ENCODE data around the gene EXTL2. TPM values are rescaled to one million over a fixed set of nuclear protein-coding genes. Genes with fewer than 3 reads are reported as not detected.
"Not testable (repeated sequence)": the region's sequence is repeated elsewhere in the genome, so short reads cannot be mapped to it uniquely, and the experiment has no call there.

The EXTL2 gene
- polyA plus RNA-seq, 1 donor, result 25.1 TPM

DNA sequence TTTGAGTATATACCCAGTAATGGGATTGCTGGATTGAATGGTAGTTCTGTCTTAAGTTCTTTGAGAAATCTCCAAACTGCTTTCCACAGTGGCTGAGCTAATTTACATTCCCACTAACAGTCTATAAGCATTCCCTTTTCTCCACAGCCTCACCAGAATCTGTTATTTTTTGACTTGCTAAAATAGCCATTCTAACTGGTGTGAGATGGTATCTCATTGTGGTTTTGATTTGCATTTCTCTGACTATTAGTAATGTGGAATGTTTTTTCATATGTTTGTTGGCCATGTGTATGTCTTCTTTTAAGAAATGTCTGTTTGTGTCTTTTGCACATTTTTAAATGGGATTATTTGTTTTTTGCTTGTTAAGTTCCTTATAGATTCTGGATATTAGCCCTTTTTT, 39.5 kb downstream of the EXTL2 start:
- not testable (repeated sequence) for DNase-seq

DNA sequence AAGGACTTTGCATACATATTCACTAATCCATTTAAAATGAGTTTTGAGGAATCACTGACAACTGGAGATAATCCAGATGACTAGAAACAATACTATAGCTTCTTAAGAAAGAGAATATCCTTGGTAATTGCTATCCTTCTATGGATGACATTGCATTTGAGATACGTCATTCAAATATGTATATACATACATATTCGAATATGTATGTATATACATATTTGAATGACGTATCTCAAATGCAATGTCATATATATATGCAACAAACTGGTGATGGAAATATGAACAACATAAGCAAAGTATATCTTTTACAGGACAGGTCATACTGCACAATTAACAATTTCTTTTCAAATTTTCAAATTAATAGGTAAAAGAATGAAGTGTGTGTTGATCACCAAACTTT, 41.7 kb downstream of the EXTL2 start:
- DNase-seq, result no peak

DNA sequence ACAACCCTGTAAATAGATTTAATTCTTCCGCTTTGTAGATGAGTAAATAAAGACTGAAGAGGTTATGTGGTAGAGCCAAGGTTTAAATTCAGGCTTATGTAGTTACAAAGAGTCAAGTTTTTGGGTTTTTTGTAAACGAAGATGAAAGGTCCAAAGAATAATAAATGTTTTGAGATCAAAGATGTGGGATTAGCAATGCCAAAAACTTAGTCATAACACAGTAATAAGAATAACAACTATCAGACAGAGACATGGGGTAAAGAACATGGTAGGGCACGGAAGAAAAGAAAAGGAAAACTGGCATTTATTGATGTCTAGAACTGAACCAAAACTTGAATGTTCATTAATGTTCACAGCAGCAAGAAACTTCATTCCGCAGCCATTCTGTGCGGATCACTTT, 42.9 kb downstream of the EXTL2 start:
- DNase-seq, result no peak

DNA sequence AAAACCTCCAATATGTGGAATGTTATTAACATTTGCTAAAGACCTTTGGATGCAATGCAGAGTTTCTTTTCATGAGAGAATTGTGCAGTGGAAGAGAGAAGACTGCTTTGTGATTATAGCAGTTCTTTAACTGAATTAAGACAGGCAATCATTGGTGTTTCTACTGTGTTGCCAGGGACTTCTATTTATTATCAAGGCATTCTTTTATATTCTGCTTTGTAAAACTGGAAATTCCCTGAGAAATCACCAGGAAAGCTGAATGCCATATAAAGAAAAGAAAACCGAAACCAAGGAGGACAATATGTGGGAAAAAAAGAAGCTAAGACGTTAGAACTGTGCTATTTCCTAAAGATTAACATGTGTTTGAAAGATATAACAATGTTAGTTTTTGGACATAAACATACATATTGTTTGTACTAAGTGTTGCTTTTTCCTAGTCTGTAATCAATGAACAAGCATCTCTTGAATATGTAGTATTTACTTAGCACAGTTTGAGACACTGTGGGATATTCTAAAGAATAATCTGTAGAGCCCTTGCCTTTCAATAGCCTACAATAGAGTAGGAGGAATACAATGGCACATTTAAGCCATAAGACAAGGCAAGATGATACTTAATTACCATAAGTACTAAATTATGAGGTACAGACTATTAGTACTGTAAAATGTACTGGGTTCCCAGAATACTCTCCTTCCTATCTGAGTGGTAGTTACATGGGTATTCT, 47.1 kb downstream of the EXTL2 start:
- no peak for DNase-seq

GRCh38 chr1:100843160-100843559, 51.5 kb downstream of the EXTL2 start:
- DNase-seq, result not testable (repeated sequence)

DNA sequence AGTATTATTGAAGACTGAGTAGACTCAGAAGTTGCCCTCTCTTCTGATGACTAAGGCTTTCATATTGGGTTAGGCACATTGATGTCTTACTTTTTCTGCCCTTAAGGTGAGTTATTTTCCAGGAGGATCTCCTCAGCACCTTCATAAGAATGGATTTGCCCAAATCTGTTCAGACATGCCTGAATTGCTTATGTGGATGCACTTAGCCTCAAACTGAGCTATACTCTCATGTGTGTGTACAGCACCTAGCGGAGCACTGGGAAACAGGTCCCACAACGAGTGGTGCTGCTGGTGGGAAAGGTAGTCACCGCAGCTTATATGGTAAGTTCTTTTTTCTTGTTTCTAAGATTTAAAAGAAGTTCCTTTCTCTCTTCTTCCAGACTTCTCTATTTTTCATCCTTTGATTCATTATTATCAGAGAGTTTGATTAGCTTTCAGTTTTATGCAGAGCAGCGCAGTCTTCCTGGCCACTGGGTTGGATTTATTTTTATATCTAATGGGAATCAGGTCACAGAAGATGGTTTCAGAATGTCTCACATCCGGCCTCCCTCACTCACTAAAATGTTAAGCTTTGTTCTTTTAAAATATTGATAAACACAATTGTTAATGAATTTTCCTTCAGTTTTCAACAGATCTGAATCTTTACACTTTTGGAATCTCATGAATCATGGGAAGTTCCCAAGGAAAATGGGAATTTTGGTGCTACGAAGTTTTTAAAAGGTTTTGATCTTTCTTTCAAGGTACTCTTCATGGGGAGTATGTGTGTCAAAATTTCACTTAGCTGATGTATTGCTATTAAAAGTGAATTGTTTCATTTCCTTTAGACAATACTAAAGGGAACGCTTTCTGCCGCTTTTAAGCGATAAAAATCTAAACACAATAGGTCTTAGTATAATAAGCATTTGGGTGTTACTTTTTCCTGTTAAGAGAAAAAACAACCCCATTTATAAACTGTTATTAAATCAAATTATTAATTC, 58.5 kb downstream of the EXTL2 start:
- DNase-seq, result no peak

- no peak for DNase-seq
Measured at GRCh38 chr1:100834777-100835660, 59.6 kb downstream of the EXTL2 start.

DNA sequence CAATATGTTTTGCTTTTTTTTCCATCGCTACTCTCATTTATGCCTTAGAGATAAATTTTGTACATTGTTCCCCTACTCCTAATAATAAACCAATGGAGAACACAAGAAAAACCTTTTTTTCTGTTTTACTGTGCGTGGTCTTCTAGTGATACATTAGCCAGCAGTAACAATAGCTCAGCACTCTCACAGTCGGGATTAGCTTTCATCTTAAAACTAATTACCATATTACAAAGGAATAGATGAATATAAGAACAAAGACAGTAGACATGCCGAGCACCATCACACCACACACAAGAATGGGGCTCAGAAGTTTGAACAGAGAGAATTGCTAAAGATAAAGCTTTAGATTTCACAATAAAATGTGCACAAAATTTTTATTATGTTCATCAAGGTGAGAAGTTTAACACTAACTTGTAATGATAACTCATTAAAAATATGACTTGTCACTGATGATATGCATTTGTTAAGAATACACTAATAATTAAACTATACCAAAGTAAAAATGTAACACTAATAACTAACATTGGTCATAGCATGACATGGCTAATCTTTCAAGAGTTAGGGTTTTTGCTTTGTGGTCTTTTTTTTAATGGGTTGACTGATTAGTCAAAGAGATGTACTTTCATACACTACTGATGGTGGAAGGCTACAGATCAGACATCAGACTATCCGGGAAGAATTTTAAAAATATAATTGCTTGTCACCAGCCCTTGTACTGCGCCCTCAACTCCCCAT, 61.8 kb downstream of the EXTL2 start:
- DNase-seq, result no peak

DNA sequence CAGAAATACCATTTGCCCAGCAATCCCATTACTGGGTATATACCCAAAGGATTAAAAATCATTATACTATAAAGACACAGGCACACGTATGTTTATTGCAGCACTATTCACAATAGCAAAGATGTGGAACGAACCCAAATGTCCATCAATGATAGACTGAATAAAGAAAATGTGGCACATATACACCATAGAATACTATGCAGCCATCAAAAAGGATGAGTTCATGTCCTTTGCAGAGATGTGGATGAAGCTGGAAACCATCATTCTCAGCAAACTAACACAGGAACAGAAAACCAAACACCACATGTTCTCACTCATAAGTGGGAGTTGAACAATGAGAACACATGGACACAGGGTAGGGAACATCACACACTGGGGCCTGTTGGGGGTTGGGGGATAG, 69.0 kb downstream of the EXTL2 start:
- DNase-seq, result not testable (repeated sequence)

Other genes with a start within 250 kb of the EXTL2 start
- 14.8 TPM for gene VCAM1, start 175.1 kb downstream of the EXTL2 start, polyA plus RNA-seq (ENCODE audit: insufficient read length)
- 8.8 TPM for gene SLC30A7, start 1.2 kb upstream of the EXTL2 start, polyA plus RNA-seq (ENCODE audit: insufficient read length)
- gene DPH5, start 130.9 kb upstream of the EXTL2 start, polyA plus RNA-seq (ENCODE audit: insufficient read length), result 50.9 TPM